Keratinocyte (primary cell): ENCODE measurements around the gene TPK1. TPM values are rescaled to one million over a fixed set of nuclear protein-coding genes. Genes with fewer than 3 reads are reported as not detected.
A peak's percentile ranks its signal among the peaks of the same experiment; 100 is the strongest.

Experiments used
- DNase-seq: peaks from one replicate; pipeline ENCODE4 v3.0.0-alpha.2; 2011; ENCODE audit warnings: low read depth, missing footprints, low spot score
- FAIRE-seq: peaks from 2 replicates; lab custom pipeline; 2011; peaks lifted over from hg19 to GRCh38; lab: Jason Lieb, UNC
- H2AFZ ChIP-seq: 2 replicates; pipeline ENCODE4 v1.6.0; 2012; ENCODE audit warnings: low read length, control low read depth, inconsistent platforms; ENCODE audit not compliant: control insufficient read depth
- H3K27ac ChIP-seq: 2 replicates; pipeline ENCODE4 v1.5.1; 2011; ENCODE audit warnings: low read length; ENCODE audit not compliant: control insufficient read depth, insufficient read depth
- H3K27me3 ChIP-seq: 3 replicates; pipeline ENCODE4 v1.6.0; 2011; ENCODE audit warnings: low read length; ENCODE audit not compliant: control insufficient read depth, insufficient read depth; ENCODE audit errors: extremely low read depth
- H3K36me3 ChIP-seq, 2 experiments: 2 replicates in 1 of 2; 3 replicates in 1 of 2; pipeline ENCODE4 v1.5.1; 2011; ENCODE audit warnings: low read length in 2 of 2, mild to moderate bottlenecking in 1 of 2; ENCODE audit not compliant: control insufficient read depth in 2 of 2, insufficient read depth in 2 of 2; ENCODE audit errors: extremely low read depth in 1 of 2
- H3K4me1 ChIP-seq: 3 replicates; pipeline ENCODE4 v1.5.1; 2011; ENCODE audit warnings: low read length; ENCODE audit not compliant: control insufficient read depth, insufficient read depth; ENCODE audit errors: extremely low read depth
- H3K4me2 ChIP-seq: 3 replicates; pipeline ENCODE4 v1.6.0; 2011; ENCODE audit warnings: low read depth, low read length; ENCODE audit not compliant: control insufficient read depth, insufficient read depth; ENCODE audit errors: extremely low read depth
- H3K4me3 ChIP-seq, 3 experiments: fragments of 200-600 bp in 1 of 3; sonication (generic) in 1 of 3; 2 replicates in 2 of 3; 3 replicates in 1 of 3; pipeline ENCODE4 v1.5.1; 2011 to 2016; ENCODE audit warnings: low read length in 3 of 3, mild to moderate bottlenecking in 3 of 3, control low read depth in 2 of 3, inconsistent platforms in 1 of 3, low read depth in 1 of 3, mixed read lengths in 1 of 3, mixed run types in 1 of 3, moderate library complexity in 1 of 3; ENCODE audit not compliant: control insufficient read depth in 2 of 3, insufficient read depth in 2 of 3; ENCODE audit errors: extremely low read depth in 1 of 3
- H3K79me2 ChIP-seq: 2 replicates; pipeline ENCODE4 v1.6.0; 2012; ENCODE audit warnings: low read length; ENCODE audit not compliant: control insufficient read depth, insufficient read depth
- H3K9ac ChIP-seq: 3 replicates; pipeline ENCODE4 v1.6.0; 2011; ENCODE audit warnings: low read length; ENCODE audit not compliant: control insufficient read depth, insufficient read depth; ENCODE audit errors: extremely low read depth
- H3K9me1 ChIP-seq: 3 replicates; pipeline ENCODE4 v1.6.0; 2011; ENCODE audit warnings: low read length; ENCODE audit not compliant: control insufficient read depth, insufficient read depth; ENCODE audit errors: extremely low read depth
- H3K9me3 ChIP-seq: 2 replicates; pipeline ENCODE4 v1.5.1; 2012; ENCODE audit warnings: low read depth, low read length; ENCODE audit not compliant: control insufficient read depth
- H4K20me1 ChIP-seq: 3 replicates; pipeline ENCODE4 v1.6.0; 2011; ENCODE audit warnings: low read length; ENCODE audit not compliant: control insufficient read depth, insufficient read depth; ENCODE audit errors: extremely low read depth
- EZH2 ChIP-seq: IDR thresholded peaks from one replicate; pipeline ENCODE4 v1.6.1; 2012; ENCODE audit warnings: inconsistent platforms, mild to moderate bottlenecking, low read length, moderate library complexity
- dilution Hi-C: fragments of 300-500 bp; cut with MboI; formaldehyde crosslinking; loops from one replicate; pipeline ENCODE4 v1.7.0; 2020; ENCODE audit warnings: low sequenced_read_pairs; ENCODE audit not compliant: extremely low pct_ligation_motif_present
- polyA plus RNA-seq, 5 experiments: library from polyadenylated mRNA; depleted of rRNA in 3 of 5; stranded (reverse) in 3 of 5; stranded (forward) in 1 of 5; unstranded in 1 of 5; fragments of >200 nt; gene quantifications; 1 replicate in 1 of 5; 2 replicates in 3 of 5; 3 replicates in 1 of 5; pipeline versions ENCODE4 v1.2.1 to v1.2.3, GENCODE V29; 2011 to 2012; ENCODE audit warnings: missing spikeins in 2 of 5, low read depth in 1 of 5, low replicate concordance in 1 of 5
- TF ChIP-seq, protein P1 (sequence below), 3 experiments: IDR thresholded peaks in 1 of 3; conservative IDR thresholded peaks in 1 of 3; optimal IDR thresholded peaks in 1 of 3; 2 replicates in 2 of 3; 3 replicates in 1 of 3; pipeline versions ENCODE3 to v1.5.1; 2011; ENCODE audit warnings: low read length in 3 of 3, mild to moderate bottlenecking in 3 of 3, moderate library complexity in 2 of 3, control low read depth in 1 of 3, inconsistent platforms in 1 of 3; ENCODE audit not compliant: insufficient read depth in 2 of 3; ENCODE audit errors: extremely low read depth in 1 of 3

Gene TPK1
- polyA plus RNA-seq, 1 donor (not counting 4 experiments of a cell fraction or from before 2014, with no cell fraction given) = 1.9 TPM

DNA sequence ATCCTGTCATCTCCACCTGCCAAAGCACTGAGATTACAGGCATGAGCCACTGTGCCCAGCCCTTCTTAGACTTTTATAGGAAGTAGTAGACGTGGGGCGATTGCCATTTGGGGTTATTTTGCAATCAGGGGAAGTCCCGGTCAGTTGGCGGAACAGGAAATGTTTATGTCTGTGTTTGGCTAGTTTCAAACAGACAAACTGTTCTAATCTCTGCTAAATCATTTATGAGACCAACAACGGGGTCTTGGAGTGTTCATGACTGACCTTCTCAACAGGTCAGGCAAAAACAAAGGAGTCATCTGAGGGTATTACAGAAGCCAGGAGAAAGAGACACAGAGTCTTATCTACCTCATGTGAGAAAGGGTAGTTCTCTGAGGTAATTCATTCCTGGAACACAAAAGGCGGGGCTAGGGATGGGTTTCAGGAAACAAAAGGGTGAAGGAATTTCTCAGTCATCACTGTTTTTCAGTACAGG is 6.6 kb upstream of the TPK1 start:
- Histone ChIP-seq H3K9ac (no peak overlapping the region), H3K4me2 (peak overlapping the region; percentile 14), H3K36me3 (no peaks in the 10 kb centered on the region), H3K9me1 (no peaks in the 10 kb centered on the region), H2AFZ (peak overlapping the region; percentile 78), H3K4me3 (no peak overlapping the region), H3K27ac (peak overlapping the region; percentile 8), H3K27me3 (no peaks in the 10 kb centered on the region), H3K79me2 (no peaks in the 10 kb centered on the region), H3K9me3 (no peaks in the 10 kb centered on the region), H3K4me1 (no peaks in the 10 kb centered on the region), H4K20me1 (no peaks in the 10 kb centered on the region)
- TF ChIP-seq, protein P1, sequence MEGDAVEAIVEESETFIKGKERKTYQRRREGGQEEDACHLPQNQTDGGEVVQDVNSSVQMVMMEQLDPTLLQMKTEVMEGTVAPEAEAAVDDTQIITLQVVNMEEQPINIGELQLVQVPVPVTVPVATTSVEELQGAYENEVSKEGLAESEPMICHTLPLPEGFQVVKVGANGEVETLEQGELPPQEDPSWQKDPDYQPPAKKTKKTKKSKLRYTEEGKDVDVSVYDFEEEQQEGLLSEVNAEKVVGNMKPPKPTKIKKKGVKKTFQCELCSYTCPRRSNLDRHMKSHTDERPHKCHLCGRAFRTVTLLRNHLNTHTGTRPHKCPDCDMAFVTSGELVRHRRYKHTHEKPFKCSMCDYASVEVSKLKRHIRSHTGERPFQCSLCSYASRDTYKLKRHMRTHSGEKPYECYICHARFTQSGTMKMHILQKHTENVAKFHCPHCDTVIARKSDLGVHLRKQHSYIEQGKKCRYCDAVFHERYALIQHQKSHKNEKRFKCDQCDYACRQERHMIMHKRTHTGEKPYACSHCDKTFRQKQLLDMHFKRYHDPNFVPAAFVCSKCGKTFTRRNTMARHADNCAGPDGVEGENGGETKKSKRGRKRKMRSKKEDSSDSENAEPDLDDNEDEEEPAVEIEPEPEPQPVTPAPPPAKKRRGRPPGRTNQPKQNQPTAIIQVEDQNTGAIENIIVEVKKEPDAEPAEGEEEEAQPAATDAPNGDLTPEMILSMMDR (optimal IDR thresholded peaks at IDR 0.05 in 1 of 3, IDR thresholded peaks at IDR 0.05 in 1 of 3, conservative IDR thresholded peaks at IDR 0.05 in 1 of 3; ENCODE audit: extremely low read depth in 1 of 3, insufficient read depth in 2 of 3, low read length in 3 of 3) = no peak
- no peak for TF ChIP-seq EZH2
- no peak for FAIRE-seq
- DNase-seq = no peak
- dilution Hi-C loops = no loop called here

DNA sequence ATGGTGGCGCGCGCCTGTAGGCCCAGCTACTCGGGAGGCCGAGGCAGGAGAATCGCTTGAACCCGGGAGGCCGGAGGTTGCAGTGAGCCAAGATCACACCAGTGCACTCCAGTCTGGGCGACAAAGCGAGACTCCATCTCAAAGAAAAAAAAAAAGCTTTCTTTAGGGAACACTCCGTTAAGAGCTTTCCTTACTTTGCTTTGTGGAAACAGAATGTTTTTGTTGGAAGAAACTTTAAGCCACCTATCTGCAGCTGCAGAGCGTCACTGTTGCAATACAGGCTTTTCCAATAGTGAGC is 641 bp upstream of the TPK1 start:
- FAIRE-seq (no peak), DNase-seq (no peak)
- dilution Hi-C loops = no loop called here
- no peaks in the 10 kb centered on the region for H3K4me1 ChIP-seq
- no peak overlapping the region for H3K4me3 ChIP-seq
- H3K27ac ChIP-seq = no peak overlapping the region
- no peak overlapping the region for H3K9ac ChIP-seq
- no peaks in the 10 kb centered on the region for H3K9me3 ChIP-seq
- H3K36me3 ChIP-seq = no peaks in the 10 kb centered on the region
- no peak overlapping the region for H2AFZ ChIP-seq
- TF ChIP-seq, protein P1 (optimal IDR thresholded peaks at IDR 0.05 in 1 of 3, IDR thresholded peaks at IDR 0.05 in 1 of 3, conservative IDR thresholded peaks at IDR 0.05 in 1 of 3; ENCODE audit: extremely low read depth in 1 of 3, insufficient read depth in 2 of 3, low read length in 3 of 3) = no peak
- no peak for TF ChIP-seq EZH2
- H3K4me2 ChIP-seq = no peak overlapping the region
- no peaks in the 10 kb centered on the region for H3K27me3 ChIP-seq
- no peaks in the 10 kb centered on the region for H4K20me1 ChIP-seq
- H3K9me1 ChIP-seq = no peaks in the 10 kb centered on the region
- no peaks in the 10 kb centered on the region for H3K79me2 ChIP-seq
